ENCODE results near the gene P2RY1. TPM values are rescaled to one million over a fixed set of nuclear protein-coding genes. Genes with fewer than 3 reads are reported as not detected.
A peak's percentile ranks its signal among the peaks of the same experiment; 100 is the strongest.

P2RY1 gene
- total and polyA plus RNA-seq, 9 of the 15 experiments (the other 6 are each of a cell fraction or from before 2014, with no cell fraction given) = 6.0 to 27.9 (median 18.4) TPM

DNA sequence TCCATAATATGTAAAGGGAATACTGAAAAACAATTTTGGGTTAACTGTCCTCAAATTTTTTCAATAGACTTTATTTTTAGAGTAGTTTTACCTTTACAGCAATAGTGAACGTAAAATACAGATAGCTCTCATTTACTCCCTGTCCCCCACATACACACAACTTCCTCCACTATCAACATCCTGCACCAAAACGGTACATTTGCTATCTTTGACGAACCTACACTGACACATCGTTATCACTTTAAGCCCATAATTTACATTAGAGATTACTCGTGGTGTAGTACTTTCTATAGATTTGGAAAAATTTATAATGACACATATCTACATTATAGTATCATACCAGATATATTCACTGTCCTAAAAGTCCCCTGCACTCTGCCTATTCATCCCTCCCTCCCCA, 16.9 kb upstream of the P2RY1 start (continued):
- TF ChIP-seq, protein P1, sequence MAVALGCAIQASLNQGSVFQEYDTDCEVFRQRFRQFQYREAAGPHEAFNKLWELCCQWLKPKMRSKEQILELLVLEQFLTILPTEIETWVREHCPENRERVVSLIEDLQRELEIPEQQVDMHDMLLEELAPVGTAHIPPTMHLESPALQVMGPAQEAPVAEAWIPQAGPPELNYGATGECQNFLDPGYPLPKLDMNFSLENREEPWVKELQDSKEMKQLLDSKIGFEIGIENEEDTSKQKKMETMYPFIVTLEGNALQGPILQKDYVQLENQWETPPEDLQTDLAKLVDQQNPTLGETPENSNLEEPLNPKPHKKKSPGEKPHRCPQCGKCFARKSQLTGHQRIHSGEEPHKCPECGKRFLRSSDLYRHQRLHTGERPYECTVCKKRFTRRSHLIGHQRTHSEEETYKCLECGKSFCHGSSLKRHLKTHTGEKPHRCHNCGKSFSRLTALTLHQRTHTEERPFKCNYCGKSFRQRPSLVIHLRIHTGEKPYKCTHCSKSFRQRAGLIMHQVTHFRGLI (CRISPR knock-in tag; IDR thresholded peaks at IDR 0.05) = no peak
- peak; percentile 49; the same call in 1 of the 2 replicates for TF ChIP-seq SMARCC2 (IDR thresholded peaks at IDR 0.05; ENCODE audit: low read depth)
- no peak for TF ChIP-seq YBX1 (IDR thresholded peaks at IDR 0.05)
- 0 out of 2 replicates have a peak, but pooled peaks have one; percentile 28 for TF ChIP-seq HDAC2 (IDR thresholded peaks at IDR 0.05)
- no peak for TF ChIP-seq RBM22 (IDR thresholded peaks at IDR 0.05; ENCODE audit: low read depth, low read length, poor library complexity, severe bottlenecking)
- TF ChIP-seq ZNF253 (CRISPR knock-in tag; conservative IDR thresholded peaks at IDR 0.05) = no peak
- peak; percentile 82 for TF ChIP-seq TEAD4 (IDR thresholded peaks at IDR 0.05; ENCODE audit: low read length)
- no peak for TF ChIP-seq TEAD4 (CRISPR knock-in tag; IDR thresholded peaks at IDR 0.05; ENCODE audit: borderline replicate concordance)
- no peak for TF ChIP-seq ZNF75A (CRISPR knock-in tag; IDR thresholded peaks at IDR 0.05)
- TF ChIP-seq NFIC (IDR thresholded peaks at IDR 0.05) = peak; percentile 56
- no peak for TF ChIP-seq BRF1 (IDR thresholded peaks at IDR 0.05; ENCODE audit: borderline replicate concordance, extremely low read depth, insufficient read length)
- TF ChIP-seq, protein P2, sequence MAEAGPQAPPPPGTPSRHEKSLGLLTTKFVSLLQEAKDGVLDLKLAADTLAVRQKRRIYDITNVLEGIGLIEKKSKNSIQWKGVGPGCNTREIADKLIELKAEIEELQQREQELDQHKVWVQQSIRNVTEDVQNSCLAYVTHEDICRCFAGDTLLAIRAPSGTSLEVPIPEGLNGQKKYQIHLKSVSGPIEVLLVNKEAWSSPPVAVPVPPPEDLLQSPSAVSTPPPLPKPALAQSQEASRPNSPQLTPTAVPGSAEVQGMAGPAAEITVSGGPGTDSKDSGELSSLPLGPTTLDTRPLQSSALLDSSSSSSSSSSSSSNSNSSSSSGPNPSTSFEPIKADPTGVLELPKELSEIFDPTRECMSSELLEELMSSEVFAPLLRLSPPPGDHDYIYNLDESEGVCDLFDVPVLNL (CRISPR knock-in tag; IDR thresholded peaks at IDR 0.05; ENCODE audit: low read depth) = no peak
- TF ChIP-seq ZNF311 (CRISPR knock-in tag; IDR thresholded peaks at IDR 0.05) = no peak
- TF ChIP-seq KLF10 (CRISPR knock-in tag; IDR thresholded peaks at IDR 0.05) = no peak
- TF ChIP-seq, protein P3, sequence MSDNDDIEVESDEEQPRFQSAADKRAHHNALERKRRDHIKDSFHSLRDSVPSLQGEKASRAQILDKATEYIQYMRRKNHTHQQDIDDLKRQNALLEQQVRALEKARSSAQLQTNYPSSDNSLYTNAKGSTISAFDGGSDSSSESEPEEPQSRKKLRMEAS (CRISPR knock-in tag; IDR thresholded peaks at IDR 0.05) = no peak
- TF ChIP-seq, protein P4, sequence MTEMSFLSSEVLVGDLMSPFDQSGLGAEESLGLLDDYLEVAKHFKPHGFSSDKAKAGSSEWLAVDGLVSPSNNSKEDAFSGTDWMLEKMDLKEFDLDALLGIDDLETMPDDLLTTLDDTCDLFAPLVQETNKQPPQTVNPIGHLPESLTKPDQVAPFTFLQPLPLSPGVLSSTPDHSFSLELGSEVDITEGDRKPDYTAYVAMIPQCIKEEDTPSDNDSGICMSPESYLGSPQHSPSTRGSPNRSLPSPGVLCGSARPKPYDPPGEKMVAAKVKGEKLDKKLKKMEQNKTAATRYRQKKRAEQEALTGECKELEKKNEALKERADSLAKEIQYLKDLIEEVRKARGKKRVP (CRISPR knock-in tag; IDR thresholded peaks at IDR 0.05) = no peak
- TF ChIP-seq ZSCAN29 (IDR thresholded peaks at IDR 0.05) = no peak
- TF ChIP-seq, protein P5, sequence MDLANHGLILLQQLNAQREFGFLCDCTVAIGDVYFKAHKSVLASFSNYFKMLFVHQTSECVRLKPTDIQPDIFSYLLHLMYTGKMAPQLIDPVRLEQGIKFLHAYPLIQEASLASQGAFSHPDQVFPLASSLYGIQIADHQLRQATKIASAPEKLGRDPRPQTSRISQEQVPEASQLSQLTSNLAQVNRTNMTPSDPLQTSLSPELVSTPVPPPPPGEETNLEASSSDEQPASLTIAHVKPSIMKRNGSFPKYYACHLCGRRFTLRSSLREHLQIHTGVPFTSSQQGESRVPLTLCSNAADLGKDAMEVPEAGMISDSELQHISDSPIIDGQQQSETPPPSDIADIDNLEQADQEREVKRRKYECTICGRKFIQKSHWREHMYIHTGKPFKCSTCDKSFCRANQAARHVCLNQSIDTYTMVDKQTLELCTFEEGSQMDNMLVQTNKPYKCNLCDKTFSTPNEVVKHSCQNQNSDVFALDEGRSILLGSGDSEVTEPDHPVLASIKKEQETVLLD (IDR thresholded peaks at IDR 0.05) = 0 out of 2 replicates have a peak, but pooled peaks have one; percentile 49
- TF ChIP-seq, protein P6, sequence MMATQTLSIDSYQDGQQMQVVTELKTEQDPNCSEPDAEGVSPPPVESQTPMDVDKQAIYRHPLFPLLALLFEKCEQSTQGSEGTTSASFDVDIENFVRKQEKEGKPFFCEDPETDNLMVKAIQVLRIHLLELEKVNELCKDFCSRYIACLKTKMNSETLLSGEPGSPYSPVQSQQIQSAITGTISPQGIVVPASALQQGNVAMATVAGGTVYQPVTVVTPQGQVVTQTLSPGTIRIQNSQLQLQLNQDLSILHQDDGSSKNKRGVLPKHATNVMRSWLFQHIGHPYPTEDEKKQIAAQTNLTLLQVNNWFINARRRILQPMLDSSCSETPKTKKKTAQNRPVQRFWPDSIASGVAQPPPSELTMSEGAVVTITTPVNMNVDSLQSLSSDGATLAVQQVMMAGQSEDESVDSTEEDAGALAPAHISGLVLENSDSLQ (IDR thresholded peaks at IDR 0.05) = peak; percentile 53; the same call in 1 of the 2 replicates
- TF ChIP-seq CBFA2T2 (conservative IDR thresholded peaks at IDR 0.05) = peak; percentile 80
- TF ChIP-seq TBL1XR1 (IDR thresholded peaks at IDR 0.05; ENCODE audit: low read length in 2 of 2) = no peak
- no peak for TF ChIP-seq BCOR (IDR thresholded peaks at IDR 0.05)
- TF ChIP-seq CEBPB (tag; IDR thresholded peaks at IDR 0.05) = no peak
- TF ChIP-seq RBM15 (IDR thresholded peaks at IDR 0.05; ENCODE audit: insufficient read depth, low read length) = no peak
